Frontal cortex (tissue), 4 donors: Measurements from ENCODE around the gene ATG101. TPM values are rescaled to one million over a fixed set of nuclear protein-coding genes. Genes with fewer than 3 reads are reported as not detected.

Experiments used
- DNase-seq, 2 donors: peaks; one replicate each; pipeline ENCODE4 v3.0.0; 2012; ENCODE audit warnings: low spot score in 2 of 2
- FAIRE-seq: peaks from 2 replicates; lab custom pipeline; 2012; peaks lifted over from hg19 to GRCh38; lab: Jason Lieb, UNC
- total RNA-seq: library from RNA; depleted of rRNA; stranded (reverse); fragments of >200 nt; gene quantifications from one replicate; pipeline ENCODE4 v1.2.3, GENCODE V29; 2014
- donor health status: control.
- donor health status: control.
- donor health status: control.

The ATG101 gene
- total RNA-seq, 1 donor from 2014 or later: 26.5 TPM

- peak in 1 of 2 donors; percentile 73 for DNase-seq
These were observed 13.8 kb upstream of the ATG101 start for GRCh38 chr12:52055731-52056711.

GRCh38 chr12:52056801-52057637 lies 12.8 kb upstream of the ATG101 start:
- FAIRE-seq (no peak), DNase-seq (no peak)

More at GRCh38 chr12:52055731-52056711, 13.8 kb upstream of the ATG101 start:
- no peak for FAIRE-seq

- FAIRE-seq: no peak
These were observed 11.9 kb upstream of the ATG101 start for GRCh38 chr12:52057638-52058576.

GRCh38 chr12:52058631-52059361 lies 11.0 kb upstream of the ATG101 start:
- FAIRE-seq: no peak
- DNase-seq: no peak

More at GRCh38 chr12:52057638-52058576, 11.9 kb upstream of the ATG101 start:
- DNase-seq: no peak

- DNase-seq (no peak), FAIRE-seq (no peak)
These were observed 9.9 kb upstream of the ATG101 start for GRCh38 chr12:52059582-52060497.

GRCh38 chr12:52060498-52061177 lies 9.1 kb upstream of the ATG101 start:
- FAIRE-seq (no peak), DNase-seq (no peak)

GRCh38 chr12:52061470-52062166 lies 8.2 kb upstream of the ATG101 start:
- no peak for FAIRE-seq
- peak in 1 of 2 donors; percentile 77 for DNase-seq

GRCh38 chr12:52062167-52063081 lies 7.4 kb upstream of the ATG101 start:
- FAIRE-seq: no peak
- no peak for DNase-seq

GRCh38 chr12:52063082-52063924 lies 6.5 kb upstream of the ATG101 start:
- DNase-seq (no peak), FAIRE-seq (no peak)

- DNase-seq (no peak), FAIRE-seq (no peak)
These were observed 5.7 kb upstream of the ATG101 start for GRCh38 chr12:52063981-52064649.

GRCh38 chr12:52066346-52067080 lies 3.3 kb upstream of the ATG101 start:
- no peak for FAIRE-seq
- DNase-seq: no peak

- DNase-seq (no peak), FAIRE-seq (no peak)
These were observed 2.8 kb upstream of the ATG101 start for GRCh38 chr12:52067081-52067374.

GRCh38 chr12:52070185-52070925 lies 577 bp downstream of the ATG101 start:
- DNase-seq: no peak
- FAIRE-seq: no peak
